K562 (cell line): Measurements from ENCODE around the gene DNAJC11. TPM values are rescaled to one million over a fixed set of nuclear protein-coding genes. Genes with fewer than 3 reads are reported as not detected.
A peak's percentile ranks its signal among the peaks of the same experiment; 100 is the strongest.

Source experiments
- CLOCK ChIP-seq: fragments of 250-450 bp; sonication (Bioruptor Pico); IDR thresholded peaks from 2 replicates; pipeline ENCODE4 v1.4.0; 2020; ENCODE audit warnings: mild to moderate bottlenecking, moderate library complexity, borderline replicate concordance
- CTCF ChIP-seq, 3 experiments: IDR thresholded peaks in 2 of 3; conservative IDR thresholded peaks in 1 of 3; 2 replicates each; pipeline ENCODE4 v1.5.1; 2011 to 2012; ENCODE audit warnings: low read length in 3 of 3, mild to moderate bottlenecking in 3 of 3, control low read depth in 2 of 3, improper control_type of control experiment in 1 of 3, inconsistent platforms in 1 of 3, low read depth in 1 of 3, mixed read lengths in 1 of 3, moderate library complexity in 1 of 3; ENCODE audit not compliant: insufficient read depth in 2 of 3
- FOS ChIP-seq: IDR thresholded peaks from 3 replicates; pipeline ENCODE4 v1.6.1; 2011; ENCODE audit not compliant: insufficient read length; ENCODE audit errors: extremely low read depth
- GATAD2B ChIP-seq: fragments of 450-650 bp; IDR thresholded peaks from 2 replicates; pipeline ENCODE4 v1.6.1; 2017; ENCODE audit warnings: mild to moderate bottlenecking, borderline replicate concordance
- MTA3 ChIP-seq: fragments of 450-650 bp; formaldehyde crosslinking; IDR thresholded peaks from 2 replicates; pipeline ENCODE4 v1.6.1; 2017; ENCODE audit warnings: mild to moderate bottlenecking, borderline replicate concordance
- POLR2AphosphoS5 ChIP-seq: IDR thresholded peaks from 2 replicates; pipeline ENCODE4 v1.6.1; 2011; ENCODE audit warnings: mild to moderate bottlenecking, low read depth, low read length, moderate library complexity; ENCODE audit not compliant: control insufficient read depth, insufficient read depth
- RB1 ChIP-seq: fragments of 450-650 bp; IDR thresholded peaks from 2 replicates; pipeline ENCODE4 v1.6.1; 2017; ENCODE audit warnings: low read depth, mild to moderate bottlenecking
- SMAD1 ChIP-seq: fragments of 150-350 bp; IDR thresholded peaks from 2 replicates; pipeline ENCODE4 v1.6.1; 2014; ENCODE audit warnings: low read length, low read depth; ENCODE audit not compliant: partially characterized antibody
- XRCC3 ChIP-seq: fragments of 450-650 bp; IDR thresholded peaks from 2 replicates; pipeline ENCODE4 v1.6.1; 2017; ENCODE audit warnings: mild to moderate bottlenecking, moderate library complexity
- polyA plus RNA-seq, 8 experiments: library from polyadenylated mRNA; depleted of rRNA in 4 of 8; stranded (reverse) in 5 of 8; unstranded in 3 of 8; fragments of >200 nt; fragmentation: Nextera tagmentation in 2 of 8; fragmentation: Illumina TruSeq in 1 of 8; extraction: Ambion mirVana in 2 of 8; extraction: Trizol in 1 of 8; gene quantifications; 2 replicates each; pipeline versions ENCODE4 v1.2.1 to v1.2.3, GENCODE V29; 2011 to 2014; ENCODE audit warnings: inconsistent platforms in 1 of 8, missing spikeins in 1 of 8
- total RNA-seq, 7 experiments: library from RNA; depleted of rRNA in 6 of 7; stranded (reverse); fragments of >200 nt in 6 of 7; fragmentation: Illumina TruSeq in 2 of 7; extraction: Trizol in 2 of 7; gene quantifications; 2 replicates each; pipeline versions ENCODE4 v1.2.1 to v1.2.3, GENCODE V29; 2011 to 2021; ENCODE audit warnings: low replicate concordance in 1 of 7
- TF ChIP-seq, protein P1 (sequence below): fragments of 450-650 bp; IDR thresholded peaks from 2 replicates; pipeline ENCODE4 v1.6.1; 2016; ENCODE audit warnings: mild to moderate bottlenecking, moderate library complexity

Gene DNAJC11
- total and polyA plus RNA-seq, 9 of the 15 experiments (the other 6 are each of a cell fraction or from before 2014, with no cell fraction given), result 14.1 to 123 (median 76.6) TPM

GRCh38 chr1:6602669-6603237 is 98.9 kb downstream of the DNAJC11 start, which contains the start of gene KLHL21 (continued):
- TF ChIP-seq, protein P1, sequence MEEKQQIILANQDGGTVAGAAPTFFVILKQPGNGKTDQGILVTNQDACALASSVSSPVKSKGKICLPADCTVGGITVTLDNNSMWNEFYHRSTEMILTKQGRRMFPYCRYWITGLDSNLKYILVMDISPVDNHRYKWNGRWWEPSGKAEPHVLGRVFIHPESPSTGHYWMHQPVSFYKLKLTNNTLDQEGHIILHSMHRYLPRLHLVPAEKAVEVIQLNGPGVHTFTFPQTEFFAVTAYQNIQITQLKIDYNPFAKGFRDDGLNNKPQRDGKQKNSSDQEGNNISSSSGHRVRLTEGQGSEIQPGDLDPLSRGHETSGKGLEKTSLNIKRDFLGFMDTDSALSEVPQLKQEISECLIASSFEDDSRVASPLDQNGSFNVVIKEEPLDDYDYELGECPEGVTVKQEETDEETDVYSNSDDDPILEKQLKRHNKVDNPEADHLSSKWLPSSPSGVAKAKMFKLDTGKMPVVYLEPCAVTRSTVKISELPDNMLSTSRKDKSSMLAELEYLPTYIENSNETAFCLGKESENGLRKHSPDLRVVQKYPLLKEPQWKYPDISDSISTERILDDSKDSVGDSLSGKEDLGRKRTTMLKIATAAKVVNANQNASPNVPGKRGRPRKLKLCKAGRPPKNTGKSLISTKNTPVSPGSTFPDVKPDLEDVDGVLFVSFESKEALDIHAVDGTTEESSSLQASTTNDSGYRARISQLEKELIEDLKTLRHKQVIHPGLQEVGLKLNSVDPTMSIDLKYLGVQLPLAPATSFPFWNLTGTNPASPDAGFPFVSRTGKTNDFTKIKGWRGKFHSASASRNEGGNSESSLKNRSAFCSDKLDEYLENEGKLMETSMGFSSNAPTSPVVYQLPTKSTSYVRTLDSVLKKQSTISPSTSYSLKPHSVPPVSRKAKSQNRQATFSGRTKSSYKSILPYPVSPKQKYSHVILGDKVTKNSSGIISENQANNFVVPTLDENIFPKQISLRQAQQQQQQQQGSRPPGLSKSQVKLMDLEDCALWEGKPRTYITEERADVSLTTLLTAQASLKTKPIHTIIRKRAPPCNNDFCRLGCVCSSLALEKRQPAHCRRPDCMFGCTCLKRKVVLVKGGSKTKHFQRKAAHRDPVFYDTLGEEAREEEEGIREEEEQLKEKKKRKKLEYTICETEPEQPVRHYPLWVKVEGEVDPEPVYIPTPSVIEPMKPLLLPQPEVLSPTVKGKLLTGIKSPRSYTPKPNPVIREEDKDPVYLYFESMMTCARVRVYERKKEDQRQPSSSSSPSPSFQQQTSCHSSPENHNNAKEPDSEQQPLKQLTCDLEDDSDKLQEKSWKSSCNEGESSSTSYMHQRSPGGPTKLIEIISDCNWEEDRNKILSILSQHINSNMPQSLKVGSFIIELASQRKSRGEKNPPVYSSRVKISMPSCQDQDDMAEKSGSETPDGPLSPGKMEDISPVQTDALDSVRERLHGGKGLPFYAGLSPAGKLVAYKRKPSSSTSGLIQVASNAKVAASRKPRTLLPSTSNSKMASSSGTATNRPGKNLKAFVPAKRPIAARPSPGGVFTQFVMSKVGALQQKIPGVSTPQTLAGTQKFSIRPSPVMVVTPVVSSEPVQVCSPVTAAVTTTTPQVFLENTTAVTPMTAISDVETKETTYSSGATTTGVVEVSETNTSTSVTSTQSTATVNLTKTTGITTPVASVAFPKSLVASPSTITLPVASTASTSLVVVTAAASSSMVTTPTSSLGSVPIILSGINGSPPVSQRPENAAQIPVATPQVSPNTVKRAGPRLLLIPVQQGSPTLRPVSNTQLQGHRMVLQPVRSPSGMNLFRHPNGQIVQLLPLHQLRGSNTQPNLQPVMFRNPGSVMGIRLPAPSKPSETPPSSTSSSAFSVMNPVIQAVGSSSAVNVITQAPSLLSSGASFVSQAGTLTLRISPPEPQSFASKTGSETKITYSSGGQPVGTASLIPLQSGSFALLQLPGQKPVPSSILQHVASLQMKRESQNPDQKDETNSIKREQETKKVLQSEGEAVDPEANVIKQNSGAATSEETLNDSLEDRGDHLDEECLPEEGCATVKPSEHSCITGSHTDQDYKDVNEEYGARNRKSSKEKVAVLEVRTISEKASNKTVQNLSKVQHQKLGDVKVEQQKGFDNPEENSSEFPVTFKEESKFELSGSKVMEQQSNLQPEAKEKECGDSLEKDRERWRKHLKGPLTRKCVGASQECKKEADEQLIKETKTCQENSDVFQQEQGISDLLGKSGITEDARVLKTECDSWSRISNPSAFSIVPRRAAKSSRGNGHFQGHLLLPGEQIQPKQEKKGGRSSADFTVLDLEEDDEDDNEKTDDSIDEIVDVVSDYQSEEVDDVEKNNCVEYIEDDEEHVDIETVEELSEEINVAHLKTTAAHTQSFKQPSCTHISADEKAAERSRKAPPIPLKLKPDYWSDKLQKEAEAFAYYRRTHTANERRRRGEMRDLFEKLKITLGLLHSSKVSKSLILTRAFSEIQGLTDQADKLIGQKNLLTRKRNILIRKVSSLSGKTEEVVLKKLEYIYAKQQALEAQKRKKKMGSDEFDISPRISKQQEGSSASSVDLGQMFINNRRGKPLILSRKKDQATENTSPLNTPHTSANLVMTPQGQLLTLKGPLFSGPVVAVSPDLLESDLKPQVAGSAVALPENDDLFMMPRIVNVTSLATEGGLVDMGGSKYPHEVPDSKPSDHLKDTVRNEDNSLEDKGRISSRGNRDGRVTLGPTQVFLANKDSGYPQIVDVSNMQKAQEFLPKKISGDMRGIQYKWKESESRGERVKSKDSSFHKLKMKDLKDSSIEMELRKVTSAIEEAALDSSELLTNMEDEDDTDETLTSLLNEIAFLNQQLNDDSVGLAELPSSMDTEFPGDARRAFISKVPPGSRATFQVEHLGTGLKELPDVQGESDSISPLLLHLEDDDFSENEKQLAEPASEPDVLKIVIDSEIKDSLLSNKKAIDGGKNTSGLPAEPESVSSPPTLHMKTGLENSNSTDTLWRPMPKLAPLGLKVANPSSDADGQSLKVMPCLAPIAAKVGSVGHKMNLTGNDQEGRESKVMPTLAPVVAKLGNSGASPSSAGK, result no peak
- no peak for TF ChIP-seq XRCC3
- TF ChIP-seq POLR2AphosphoS5, result peak; percentile 68; the same call in 1 of the 2 replicates
- TF ChIP-seq CLOCK (CRISPR knock-in tag), result no peak
- peak; percentile 78; the same call in 1 of the 2 replicates for TF ChIP-seq MTA3
- peak; percentile 54 for TF ChIP-seq SMAD1
- peak; percentile 89 for TF ChIP-seq RB1
- TF ChIP-seq GATAD2B, result peak; percentile 98
- peak; percentile 55 for TF ChIP-seq FOS
- no peak for TF ChIP-seq CTCF (IDR thresholded peaks at IDR 0.05 in 2 of 3, conservative IDR thresholded peaks at IDR 0.05 in 1 of 3; ENCODE audit: insufficient read depth in 2 of 3, low read depth in 1 of 3, low read length in 3 of 3)
